ENCODE data around the gene ARHGAP42.
A peak's percentile ranks its signal among the peaks of the same experiment; 100 is the strongest.

- TF ChIP-seq CTCF (IDR thresholded peaks at IDR 0.05) (peak; percentile 51 to 81 (median 64)), POLR2A (IDR thresholded peaks at IDR 0.05) (no peak)
Measured at GRCh38 chr11:100855466-100856067, 168.5 kb downstream of the ARHGAP42 start.

Measured in adrenal gland (tissue), 5 donors.